Fibroblast of gingiva (primary cell): ENCODE data around the gene KNDC1.
"Not testable (repeated sequence)": the region's sequence is repeated elsewhere in the genome, so short reads cannot be mapped to it uniquely, and the experiment has no call there.

ENCODE experiments used
- DNase-seq: peaks from one replicate; pipeline ENCODE4 v3.0.0-alpha.2; 2011; ENCODE audit warnings: low read depth

Gene KNDC1

DNA sequence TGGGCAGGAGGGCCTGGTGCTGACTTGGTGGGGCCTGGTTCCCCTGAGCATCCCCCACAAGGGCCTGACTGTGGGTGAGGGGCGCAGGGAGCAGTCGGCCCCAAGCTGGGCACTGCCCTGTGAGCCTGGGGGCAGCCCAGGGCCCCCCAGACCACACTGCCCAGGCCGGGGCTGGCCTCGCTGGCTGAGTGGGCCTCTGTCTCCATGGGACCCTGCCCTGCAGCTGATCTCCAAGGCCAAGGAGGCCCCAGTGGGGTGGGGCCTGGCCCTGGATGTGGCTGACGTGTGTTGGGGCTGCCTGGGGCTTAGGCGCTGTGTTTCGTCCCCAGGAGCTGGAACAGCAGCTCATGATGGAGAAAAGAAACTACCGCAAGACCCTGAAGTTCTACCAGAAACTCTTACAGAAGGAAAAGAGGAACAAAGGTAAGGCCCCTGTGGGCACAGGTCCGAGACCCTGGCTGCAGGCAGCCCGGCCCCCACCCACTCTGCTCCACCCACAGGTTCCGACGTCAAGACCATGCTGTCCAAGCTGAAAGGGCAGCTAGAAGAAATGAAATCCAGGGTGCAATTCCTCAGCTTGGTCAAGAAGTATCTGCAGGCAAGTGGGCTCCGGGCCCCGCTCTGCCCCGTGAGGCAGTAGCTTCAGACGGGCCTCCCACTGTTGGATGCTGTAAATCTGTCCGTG is 46.5 kb downstream of the KNDC1 start:
- no peak for DNase-seq

DNA sequence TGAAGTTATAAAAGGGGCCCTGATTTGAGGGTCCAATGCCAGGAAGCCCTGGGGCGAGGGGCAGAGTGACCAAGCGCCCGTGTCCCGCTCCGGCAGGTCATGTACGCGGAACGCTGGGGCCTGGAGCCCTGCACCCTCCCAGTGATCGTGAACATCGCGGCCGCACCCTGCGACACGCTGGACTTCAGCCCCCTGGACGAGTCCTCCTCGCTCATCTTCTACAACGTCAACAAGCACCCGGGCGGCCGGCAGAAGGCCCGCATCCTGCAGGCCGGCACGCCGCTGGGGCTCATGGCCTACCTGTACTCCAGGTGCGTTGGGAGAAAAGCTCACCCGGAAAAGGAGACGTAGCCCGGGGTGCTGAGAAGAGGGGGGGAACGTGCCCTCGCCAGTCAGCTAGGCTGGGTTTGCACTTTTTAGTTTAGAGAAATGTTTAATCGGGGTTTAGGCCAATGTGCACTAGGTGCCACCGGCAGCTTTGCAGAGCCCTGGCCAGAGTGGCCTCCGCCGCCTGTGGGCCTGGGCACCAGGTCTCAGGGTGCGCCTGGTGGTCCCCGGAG is 47.1 kb downstream of the KNDC1 start:
- no peak for DNase-seq

DNA sequence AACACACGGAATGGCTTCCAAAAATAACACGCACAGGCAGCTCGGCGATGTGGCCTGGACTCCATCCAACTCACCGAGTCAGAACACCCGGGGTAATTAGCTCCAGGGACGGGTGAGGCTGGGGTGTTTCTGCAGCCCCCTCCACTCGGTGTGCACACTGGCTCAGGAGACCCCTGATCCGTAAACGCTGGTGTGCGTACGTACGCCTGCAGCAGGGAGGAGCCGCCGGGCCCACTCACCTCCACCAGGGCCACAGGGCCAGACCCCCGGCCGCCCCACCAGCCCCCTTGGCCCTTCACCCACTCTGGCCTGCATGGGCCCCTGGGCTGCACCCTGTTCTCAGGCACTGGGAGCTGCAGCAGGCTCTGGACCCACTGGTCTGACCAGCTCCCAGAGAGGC is 47.6 kb downstream of the KNDC1 start:
- no peak for DNase-seq

DNA sequence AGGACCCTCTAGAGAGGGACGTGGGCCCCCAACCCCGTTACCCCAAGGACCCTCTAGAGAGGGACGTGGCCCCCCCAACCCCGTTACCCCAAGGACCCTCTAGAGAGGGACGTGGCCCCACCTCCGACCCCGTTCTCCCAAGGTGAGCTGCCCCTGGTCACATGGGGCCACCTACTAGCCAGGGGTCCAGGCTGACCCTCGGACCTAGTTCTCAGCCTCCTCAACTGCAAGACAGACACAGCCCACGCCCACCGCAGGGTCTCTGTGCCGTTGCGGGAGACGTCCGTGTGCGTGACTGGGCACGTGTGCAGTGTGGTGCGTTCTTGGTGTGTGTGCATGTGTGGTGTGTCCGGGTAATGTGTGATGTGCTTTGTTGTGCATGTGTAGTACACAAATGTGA is 48.4 kb downstream of the KNDC1 start:
- DNase-seq: no peak

DNA sequence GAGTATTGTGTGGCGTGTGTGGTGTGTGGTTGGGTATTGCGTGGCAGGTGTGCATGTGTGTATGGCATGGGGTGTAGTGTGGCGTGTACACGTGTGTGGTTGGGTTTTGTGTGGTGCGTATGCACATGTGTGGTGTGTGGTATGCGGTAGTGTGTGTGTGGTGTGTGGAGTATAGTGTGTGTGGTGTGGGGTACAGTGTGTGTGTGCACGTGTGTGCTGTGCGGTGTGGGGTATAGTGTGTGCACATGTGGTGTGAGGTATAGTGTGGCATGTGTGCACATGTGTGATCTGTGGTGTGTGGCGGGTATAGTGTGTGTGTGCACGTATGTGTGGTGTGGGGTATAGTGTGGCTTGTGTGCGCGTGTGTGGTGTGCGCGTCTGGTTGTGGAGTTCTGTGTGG is 49.1 kb downstream of the KNDC1 start:
- DNase-seq: no peak

DNA sequence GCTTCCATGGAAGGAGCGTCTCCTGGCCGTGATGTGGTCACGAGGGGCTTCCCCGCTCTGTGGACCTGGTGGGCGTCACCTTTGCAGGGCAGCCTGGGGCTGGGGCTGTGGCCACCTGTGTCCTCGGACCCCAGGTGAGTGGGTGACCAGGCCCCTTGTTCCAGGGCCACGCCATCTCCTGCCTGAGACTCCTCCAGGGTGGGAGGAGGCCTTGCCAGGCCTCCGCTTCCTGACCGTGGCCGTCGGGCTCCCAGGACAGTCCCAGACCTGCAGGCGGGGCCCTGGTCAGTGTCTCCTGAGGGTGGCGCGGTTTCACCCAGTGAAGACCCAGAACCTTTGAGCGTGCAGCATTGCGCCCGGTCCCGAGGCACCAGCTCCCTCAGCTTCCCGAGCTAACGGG is 49.6 kb downstream of the KNDC1 start:
- no peak for DNase-seq

DNA sequence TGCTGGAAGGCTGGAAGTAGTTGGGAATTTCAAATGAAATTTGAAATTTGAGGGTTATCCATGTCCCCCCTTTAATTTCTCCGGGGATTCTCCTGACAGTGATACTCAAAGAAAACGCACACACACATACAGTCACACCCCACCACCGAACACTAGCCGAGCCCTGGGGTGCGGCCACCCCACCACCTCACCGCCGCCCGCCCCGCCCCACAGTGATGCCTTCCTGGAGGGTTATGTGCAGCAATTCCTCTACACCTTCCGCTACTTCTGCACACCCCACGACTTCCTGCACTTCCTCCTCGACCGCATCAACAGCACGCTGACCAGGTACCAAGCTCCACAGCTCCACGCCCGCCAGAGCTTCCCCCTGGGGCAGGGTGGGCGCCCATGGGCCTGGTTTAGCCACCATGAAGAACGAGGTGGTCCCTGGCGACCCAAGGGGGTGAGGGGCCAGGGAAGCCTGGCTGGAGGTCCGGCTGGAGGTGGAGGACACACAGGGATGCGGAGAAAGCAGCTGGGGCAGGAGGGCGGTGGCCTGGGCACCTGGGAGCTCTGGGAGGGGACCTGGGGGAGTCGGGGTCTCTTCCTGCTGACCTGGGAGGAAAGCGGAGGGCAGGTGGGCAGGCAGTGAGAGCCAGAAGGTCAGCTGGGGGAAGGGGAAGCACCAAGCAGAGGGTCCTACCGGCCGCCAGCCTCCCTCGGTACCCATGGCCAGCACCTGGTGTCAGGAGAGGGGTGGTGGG is 50.5 kb downstream of the KNDC1 start:
- no peak for DNase-seq

DNA sequence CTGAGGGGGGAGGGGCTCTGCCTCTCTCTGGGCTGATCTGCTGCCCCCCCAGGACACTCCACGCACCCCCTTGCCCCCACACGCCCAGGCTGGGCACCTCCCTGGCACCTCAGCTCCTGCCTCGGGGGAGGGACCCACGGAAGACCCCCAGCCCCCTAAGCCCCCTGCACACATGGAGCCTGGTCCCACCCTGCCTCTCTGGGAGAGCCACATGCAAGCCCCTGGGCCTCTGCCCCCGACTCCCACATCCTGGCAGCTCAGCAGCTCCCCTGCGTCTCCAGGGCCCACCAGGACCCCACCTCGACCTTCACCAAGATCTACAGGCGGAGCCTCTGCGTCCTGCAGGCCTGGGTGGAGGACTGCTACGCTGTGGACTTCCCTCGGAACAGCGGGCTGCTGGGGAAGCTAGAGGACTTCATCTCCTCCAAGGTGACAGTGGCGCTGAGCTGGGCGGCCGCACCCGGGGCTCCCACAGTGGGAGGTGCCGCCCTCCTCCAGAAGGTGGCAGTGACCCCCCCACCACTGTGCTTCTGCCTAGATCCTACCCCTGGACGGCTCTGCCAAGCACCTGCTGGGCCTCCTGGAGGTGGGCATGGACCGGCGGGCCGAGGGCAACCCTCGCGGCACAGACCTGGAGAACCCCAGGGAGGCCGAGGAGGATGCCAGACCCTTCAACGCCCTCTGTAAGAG is 51.3 kb downstream of the KNDC1 start:
- DNase-seq: no peak

DNA sequence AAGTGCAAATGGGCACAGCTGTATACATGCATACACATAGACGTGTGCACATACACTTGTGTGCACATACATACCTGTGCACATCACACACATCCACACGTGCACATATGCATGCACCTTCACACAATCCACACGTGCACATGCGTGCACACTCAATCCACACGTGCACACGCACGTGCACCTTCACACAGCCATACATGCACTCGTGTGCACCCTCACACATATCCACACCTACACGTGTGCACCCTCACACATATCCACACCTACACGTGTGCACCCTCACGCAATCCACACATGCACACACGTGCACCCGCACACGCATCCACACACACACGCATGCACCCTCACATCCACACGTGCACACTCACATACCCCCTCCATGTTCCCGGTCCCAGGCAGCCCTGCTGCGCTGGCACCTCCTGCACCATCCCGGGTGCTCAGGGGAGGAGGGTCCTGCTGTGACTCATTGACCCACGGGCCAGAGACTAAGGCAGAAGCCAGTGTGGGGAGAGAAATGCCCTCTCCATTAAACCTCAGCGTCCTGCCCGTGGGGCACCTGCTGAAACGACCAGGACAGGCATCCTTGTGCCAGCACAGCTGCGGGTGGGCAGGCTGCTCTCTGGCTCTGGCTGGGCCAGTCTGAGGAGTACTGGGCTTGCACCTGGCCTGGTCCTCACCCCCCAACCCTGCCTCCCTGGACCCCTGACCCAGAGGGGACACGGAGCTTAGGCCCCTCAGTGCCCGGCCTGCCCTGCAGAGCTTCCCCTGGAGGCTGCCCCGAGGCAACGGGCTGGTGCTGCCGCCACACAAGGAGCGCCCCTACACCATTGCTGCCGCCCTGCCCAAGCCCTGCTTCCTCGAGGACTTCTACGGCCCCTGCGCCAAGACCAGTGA is 52.2 kb downstream of the KNDC1 start:
- DNase-seq: no peak

DNA sequence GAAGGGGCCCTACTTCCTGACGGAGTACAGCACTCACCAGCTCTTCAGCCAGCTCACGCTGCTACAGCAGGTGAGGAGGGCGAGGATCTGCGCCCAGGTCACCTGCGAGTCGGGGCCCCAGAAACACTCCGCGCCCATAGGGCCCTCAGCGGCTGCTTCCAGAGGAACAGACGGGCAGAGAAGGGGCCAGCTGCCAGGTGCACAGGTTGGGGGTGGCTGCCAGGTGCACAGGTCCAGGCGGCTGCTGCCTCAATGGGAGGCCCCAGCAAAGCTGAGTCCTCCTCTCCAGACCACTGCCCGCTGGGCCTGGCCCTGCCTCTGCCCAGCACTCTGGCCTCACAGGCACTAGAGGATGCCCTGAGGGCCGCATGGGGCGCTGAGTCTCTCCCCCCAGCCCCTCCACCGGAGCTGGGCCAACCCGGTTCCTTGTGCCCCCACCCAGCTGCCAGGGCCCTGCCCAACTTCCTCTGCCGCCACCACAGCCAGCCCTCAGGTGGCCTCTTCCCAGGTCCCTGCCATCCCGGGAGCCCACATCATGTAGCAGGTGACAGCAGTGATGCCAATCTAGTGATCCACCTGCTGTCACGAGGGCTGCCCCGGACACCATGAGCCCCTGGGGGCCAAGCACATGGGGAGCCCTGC is 53.0 kb downstream of the KNDC1 start:
- DNase-seq: no peak

DNA sequence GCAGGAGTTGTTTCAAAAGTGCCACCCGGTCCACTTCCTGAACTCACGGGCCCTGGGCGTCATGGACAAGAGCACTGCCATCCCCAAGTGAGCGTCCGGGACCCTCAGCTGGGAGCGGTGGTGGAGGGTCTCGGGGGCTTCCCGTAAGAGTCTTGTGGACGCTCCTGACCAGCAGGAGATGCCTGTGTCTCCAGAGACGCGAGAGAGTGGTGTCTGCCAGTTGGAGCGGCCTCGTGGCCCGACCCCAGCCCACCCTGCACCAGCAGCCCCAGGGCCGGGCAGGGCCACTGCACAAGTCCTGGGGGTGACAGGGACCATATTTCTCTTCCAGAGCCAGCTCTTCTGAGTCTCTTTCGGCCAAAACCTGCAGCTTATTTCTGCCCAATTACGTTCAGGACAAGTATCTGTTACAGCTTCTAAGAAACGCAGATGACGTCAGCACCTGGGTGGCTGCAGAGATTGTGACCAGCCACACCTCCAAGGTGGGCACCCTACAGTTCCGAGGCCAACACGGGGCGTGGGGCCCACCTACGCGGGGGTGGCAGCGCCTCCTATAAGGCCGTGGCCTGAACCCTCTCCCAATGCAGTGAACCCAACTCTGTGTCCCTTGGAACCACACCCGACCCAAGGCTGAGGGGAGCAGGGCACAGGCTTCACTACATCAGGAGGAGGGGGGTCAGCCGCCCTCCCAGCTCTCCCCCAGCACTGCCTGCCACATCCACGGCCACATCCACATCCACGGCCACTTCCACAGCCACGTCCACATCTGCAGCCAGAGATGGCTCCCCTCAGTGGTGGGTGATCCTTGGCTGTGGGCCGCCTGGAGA is 53.8 kb downstream of the KNDC1 start:
- DNase-seq: no peak

DNA sequence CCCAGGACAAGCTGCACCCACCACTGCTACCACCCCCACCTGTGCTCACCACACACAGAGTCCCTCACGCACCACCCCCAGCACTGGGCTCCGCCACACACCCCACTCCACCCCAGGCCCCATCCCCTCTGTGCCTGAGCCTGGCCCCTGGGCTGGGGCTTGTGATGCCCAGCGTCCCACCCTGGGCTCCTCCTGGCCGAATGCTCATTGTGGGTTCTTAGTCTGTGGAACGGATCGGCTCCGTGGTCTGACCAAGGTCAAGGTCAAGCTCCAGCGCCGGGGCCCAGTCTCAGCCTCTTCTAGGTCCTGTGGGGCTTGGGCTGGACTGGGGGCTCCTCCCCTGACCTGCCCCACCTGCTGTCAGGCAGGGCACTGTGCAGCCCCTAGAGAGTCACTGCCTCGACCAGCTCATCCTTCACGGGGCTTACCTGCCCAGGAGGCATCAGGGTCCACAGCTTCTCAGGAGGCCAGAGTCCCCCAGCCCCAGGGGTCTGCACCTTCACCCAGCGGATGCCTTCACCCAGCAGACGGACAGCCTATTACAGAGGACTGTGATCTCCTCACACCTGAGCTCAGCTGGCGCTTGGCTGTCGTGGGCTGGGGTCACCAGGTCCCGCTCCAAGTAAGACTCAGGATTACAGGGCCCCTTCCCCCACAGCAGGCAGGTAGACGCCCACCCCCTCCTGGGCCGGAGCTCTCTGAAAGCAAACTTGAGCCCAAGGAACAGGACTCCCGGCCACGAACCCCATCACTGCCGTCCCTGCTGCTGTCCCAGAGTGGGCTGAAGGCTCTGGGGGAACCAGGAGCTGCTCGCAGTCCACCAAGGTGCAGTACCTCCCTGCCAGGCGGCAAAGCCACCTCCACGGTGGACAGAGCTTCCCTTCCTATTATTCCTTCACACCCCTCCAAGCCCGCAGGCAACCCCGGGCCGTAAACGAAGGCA is 54.7 kb downstream of the KNDC1 start:
- DNase-seq: no peak

DNA sequence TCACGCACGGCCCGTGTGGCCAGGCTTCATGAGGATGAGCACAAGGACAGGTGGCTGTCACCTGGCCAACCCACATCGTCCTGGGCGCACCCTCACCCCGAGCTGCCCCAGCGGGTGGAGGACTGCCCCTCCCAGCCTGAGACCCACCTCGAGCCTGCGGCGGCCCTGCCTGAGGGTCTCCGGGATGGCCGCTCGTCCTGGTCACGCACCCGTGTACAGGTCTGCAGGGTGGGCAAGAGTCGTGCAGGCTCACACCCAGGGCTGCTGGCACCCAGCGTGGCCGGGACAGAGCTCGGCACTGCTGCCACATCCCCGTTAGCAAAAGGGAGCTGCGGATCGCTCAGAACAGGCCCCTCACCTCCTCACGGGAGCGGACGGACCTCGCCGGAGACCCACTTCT is 55.6 kb downstream of the KNDC1 start:
- DNase-seq: no peak

DNA sequence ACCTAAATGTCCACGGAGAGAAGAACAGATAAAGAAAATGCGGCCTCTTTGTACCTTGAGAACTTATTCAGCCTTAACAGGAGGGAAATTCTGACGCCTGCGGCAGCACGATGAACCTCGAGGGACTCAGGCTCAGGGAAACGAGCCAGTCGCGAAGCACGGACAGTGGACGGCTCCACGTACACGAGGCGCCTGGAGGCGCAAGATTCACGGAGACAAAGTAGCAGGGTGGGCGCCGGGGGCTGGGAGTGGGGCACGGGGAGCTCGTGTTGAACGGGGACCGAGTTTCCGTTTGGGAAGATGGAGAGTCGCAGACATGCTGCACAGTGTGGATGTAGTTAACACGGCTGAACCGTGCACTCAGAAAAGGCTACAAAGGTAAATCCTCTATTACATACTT is 56.8 kb downstream of the KNDC1 start:
- DNase-seq: no peak

DNA sequence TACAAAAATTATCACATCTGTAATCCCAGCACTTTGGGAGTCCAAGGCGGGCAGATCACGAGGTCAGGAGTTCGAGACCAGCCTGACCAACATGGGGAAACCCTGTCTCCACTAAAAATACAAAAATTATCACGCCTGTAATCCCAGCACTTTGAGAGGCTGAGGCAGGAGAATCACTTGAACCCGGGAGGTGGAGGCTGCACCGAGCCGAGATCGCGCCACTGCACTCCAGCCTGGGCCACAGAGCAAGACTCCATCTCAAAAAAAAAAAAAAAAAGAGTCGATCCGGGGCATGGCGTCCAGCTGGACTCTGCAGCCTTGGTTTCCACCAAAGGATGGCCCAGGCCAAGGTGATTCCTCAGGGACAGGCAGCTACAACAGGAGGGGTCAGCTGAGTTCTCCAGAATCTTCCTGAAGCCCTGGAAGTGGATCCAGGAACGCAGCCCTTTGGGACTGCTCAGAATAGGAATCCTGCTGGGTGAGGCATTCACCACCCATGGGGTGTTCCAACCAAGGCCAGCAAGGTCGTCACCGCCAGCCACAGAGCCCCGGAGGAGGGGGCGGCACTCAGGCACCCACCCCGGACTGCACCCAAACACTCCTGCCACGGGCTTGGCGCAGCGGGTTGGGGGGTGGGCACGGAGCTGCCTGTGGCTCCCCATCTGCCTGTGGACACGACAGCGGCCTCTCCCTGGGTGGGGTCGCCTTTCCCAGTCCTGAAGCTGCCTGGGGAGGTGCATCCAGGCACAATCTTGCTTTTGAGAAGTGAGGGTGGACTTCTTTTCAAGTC is 58.0 kb downstream of the KNDC1 start:
- no peak for DNase-seq

DNA sequence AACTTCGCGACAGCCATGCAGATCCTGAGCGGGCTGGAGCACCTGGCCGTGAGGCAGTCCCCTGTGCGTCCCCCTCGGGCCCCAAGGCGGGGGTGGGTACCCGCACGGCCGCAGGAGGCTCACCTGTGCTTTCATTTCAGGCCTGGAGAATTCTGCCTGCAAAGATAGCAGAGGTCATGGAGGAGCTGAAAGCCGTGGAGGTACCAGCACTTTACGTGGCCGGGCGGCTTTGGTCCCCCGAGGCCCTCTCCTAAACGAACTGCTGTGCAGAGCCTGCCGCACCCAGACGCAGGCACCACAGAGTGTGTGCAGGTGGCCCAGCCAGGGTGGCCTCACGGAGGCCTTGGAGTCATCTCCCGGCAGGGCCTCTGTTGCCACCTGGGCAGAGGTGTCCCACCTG is 58.9 kb downstream of the KNDC1 start:
- no peak for DNase-seq

DNA sequence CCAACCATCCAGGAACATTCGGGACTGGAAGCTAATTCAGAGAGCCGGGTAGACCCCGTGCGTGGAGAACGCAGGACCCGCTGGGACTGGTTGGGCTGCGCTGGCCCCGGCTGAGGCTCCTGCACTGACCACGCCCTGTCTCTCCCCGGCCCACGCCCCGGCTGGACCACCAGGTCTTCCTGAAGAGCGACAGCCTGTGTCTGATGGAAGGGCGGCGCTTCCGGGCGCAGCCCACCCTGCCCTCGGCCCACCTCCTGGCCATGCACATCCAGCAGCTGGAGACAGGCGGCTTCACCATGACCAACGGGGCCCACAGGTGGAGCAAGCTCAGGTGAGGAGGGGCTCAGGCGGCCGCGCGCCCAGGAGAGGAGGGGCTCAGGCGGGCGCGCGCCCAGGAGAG is 59.8 kb downstream of the KNDC1 start:
- DNase-seq: no peak

DNA sequence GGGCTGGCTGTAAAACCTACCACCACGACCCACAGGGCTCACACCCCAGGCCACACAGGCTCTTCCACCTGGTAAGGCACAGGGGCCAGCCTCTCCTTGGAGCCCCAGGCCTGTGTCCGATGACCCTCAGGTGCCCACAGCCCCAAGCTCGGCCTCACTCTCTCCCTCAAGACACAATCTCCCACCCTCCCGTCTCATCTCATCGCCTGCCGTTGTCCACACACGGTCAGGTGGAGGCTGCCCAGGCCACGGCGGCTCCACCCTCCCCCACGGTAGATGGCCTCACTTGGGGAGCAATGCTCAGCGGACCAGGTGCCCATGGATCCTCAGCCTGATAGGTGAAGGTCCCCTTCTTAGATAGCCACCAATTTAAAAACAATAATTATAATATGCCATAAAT is 61.3 kb downstream of the KNDC1 start:
- no peak for DNase-seq

DNA sequence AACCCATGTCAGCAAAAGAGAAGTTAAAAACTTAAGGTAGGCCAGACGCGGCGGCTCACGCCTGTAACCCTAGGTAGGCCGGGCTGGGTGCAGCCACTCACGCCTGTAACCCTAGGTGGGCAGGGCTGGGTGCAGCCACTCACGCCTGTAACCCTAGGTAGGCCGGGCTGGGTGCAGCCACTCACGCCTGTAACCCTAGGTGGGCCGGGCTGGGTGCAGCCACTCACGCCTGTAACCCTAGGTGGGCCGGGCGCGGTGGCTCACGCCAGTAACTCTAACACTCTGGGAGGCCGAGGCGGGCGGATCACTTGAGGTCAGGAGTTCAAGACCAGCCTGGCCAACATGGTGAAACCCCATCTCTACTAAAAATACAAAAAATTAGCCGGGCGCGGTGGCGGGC is 61.7 kb downstream of the KNDC1 start:
- DNase-seq: not testable (repeated sequence)
